Prostate gland (tissue), 2 donors: ENCODE results near the gene EGLN1.

Experiments
- POLR2A ChIP-seq: fragments of 450-650 bp; IDR thresholded peaks from one replicate; pipeline ENCODE4 v1.6.1; 2016; ENCODE audit warnings: antibody characterized with exemption, mild to moderate bottlenecking
- POLR2AphosphoS5 ChIP-seq: sonication (generic); formaldehyde crosslinking; IDR thresholded peaks from one replicate; pipeline ENCODE4 v1.6.1; 2017; ENCODE audit warnings: antibody characterized with exemption
- TF ChIP-seq, protein P1 (sequence below), 4 experiments: fragments of 200-600 bp in 2 of 4; fragments of 450-650 bp in 2 of 4; sonication (generic) in 2 of 4; IDR thresholded peaks; 1 replicate in 3 of 4; 2 replicates in 1 of 4; pipeline ENCODE4 v1.5.1; 2016 to 2019; ENCODE audit warnings: antibody characterized with exemption in 4 of 4, mild to moderate bottlenecking in 2 of 4, moderate library complexity in 2 of 4

GRCh38 chr1:231420299-231420958, 1.7 kb downstream of the EGLN1 start:
- TF ChIP-seq, protein P1, sequence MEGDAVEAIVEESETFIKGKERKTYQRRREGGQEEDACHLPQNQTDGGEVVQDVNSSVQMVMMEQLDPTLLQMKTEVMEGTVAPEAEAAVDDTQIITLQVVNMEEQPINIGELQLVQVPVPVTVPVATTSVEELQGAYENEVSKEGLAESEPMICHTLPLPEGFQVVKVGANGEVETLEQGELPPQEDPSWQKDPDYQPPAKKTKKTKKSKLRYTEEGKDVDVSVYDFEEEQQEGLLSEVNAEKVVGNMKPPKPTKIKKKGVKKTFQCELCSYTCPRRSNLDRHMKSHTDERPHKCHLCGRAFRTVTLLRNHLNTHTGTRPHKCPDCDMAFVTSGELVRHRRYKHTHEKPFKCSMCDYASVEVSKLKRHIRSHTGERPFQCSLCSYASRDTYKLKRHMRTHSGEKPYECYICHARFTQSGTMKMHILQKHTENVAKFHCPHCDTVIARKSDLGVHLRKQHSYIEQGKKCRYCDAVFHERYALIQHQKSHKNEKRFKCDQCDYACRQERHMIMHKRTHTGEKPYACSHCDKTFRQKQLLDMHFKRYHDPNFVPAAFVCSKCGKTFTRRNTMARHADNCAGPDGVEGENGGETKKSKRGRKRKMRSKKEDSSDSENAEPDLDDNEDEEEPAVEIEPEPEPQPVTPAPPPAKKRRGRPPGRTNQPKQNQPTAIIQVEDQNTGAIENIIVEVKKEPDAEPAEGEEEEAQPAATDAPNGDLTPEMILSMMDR (IDR thresholded peaks at IDR 0.05): no peak
- TF ChIP-seq POLR2A: no peak
- TF ChIP-seq POLR2AphosphoS5: no peak
